Suprapubic skin (tissue), 4 donors: ENCODE results near the gene FOXO3. TPM values are rescaled to one million over a fixed set of nuclear protein-coding genes. Genes with fewer than 3 reads are reported as not detected.

Source experiments
- DNase-seq, 2 donors: peaks; one replicate each; pipeline ENCODE4 v3.0.0-alpha.2; 2019; ENCODE audit warnings: low spot score in 2 of 2
- H3K27ac ChIP-seq: fragments of 200-600 bp; sonication (generic); one replicate; pipeline ENCODE4 v1.5.1; 2019
- H3K27me3 ChIP-seq: fragments of 200-600 bp; sonication (generic); one replicate; pipeline ENCODE4 v1.5.1; 2019
- H3K36me3 ChIP-seq: fragments of 200-600 bp; sonication (generic); one replicate; pipeline ENCODE4 v1.5.1; 2019
- H3K4me1 ChIP-seq: fragments of 200-600 bp; sonication (generic); one replicate; pipeline ENCODE4 v1.5.1; 2019
- H3K4me3 ChIP-seq: fragments of 200-600 bp; sonication (generic); one replicate; pipeline ENCODE4 v1.5.1; 2019; ENCODE audit warnings: mild to moderate bottlenecking
- H3K9me3 ChIP-seq: fragments of 200-600 bp; sonication (generic); one replicate; pipeline ENCODE4 v1.5.1; 2019
- EP300 ChIP-seq: sonication (generic); formaldehyde crosslinking; IDR thresholded peaks from one replicate; pipeline ENCODE4 v1.6.1; 2017; ENCODE audit warnings: antibody characterized with exemption
- POLR2A ChIP-seq, 2 donors: fragments of 450-650 bp; IDR thresholded peaks; one replicate each; pipeline ENCODE4 v1.6.1; 2017; ENCODE audit warnings: antibody characterized with exemption in 2 of 2, mild to moderate bottlenecking in 2 of 2, moderate library complexity in 2 of 2
- POLR2AphosphoS5 ChIP-seq, 3 donors: sonication (generic); formaldehyde crosslinking; IDR thresholded peaks; one replicate each; pipeline ENCODE4 v1.6.1; 2017; ENCODE audit warnings: antibody characterized with exemption in 3 of 3
- WGBS: methylation state at CpG from one replicate; pipeline ENCODE4 v1.1.5; 2018; 5-methylcytosine and 5-hydroxymethylcytosine counted together
- total RNA-seq, 4 donors: library from RNA; depleted of rRNA; stranded (reverse); fragments of >200 nt; gene quantifications; one replicate each; pipeline ENCODE4 v1.1.0, GENCODE V29; 2016
- TF ChIP-seq, protein P1 (sequence below), 2 donors: fragments of 200-600 bp in 1 of 2; fragments of 450-650 bp in 1 of 2; sonication (generic) in 1 of 2; IDR thresholded peaks; one replicate each; pipeline ENCODE4 v1.5.1; 2016 to 2019; ENCODE audit warnings: antibody characterized with exemption in 2 of 2, mild to moderate bottlenecking in 1 of 2, moderate library complexity in 1 of 2

The FOXO3 gene
- total RNA-seq, 4 donors from 2014 or later: 103 to 141 (median 121) TPM

GRCh38 chr6:108686896-108687295 is 126.2 kb downstream of the FOXO3 start:
- Histone ChIP-seq H3K36me3 (peaks cover 12% of the 10 kb centered on the region), H3K4me1 (peaks cover 34% of the 10 kb centered on the region), H3K4me3 (no peak overlapping the region), H3K9me3 (no peaks in the 10 kb centered on the region), H3K27me3 (no peaks in the 10 kb centered on the region), H3K27ac (no peak overlapping the region)
- 95% methylated on average over 6 of the region's 6 CpGs for WGBS
- TF ChIP-seq EP300 (no peak), POLR2AphosphoS5 (IDR thresholded peaks at IDR 0.05) (no peak), POLR2A (IDR thresholded peaks at IDR 0.05) (no peak)
- TF ChIP-seq, protein P1, sequence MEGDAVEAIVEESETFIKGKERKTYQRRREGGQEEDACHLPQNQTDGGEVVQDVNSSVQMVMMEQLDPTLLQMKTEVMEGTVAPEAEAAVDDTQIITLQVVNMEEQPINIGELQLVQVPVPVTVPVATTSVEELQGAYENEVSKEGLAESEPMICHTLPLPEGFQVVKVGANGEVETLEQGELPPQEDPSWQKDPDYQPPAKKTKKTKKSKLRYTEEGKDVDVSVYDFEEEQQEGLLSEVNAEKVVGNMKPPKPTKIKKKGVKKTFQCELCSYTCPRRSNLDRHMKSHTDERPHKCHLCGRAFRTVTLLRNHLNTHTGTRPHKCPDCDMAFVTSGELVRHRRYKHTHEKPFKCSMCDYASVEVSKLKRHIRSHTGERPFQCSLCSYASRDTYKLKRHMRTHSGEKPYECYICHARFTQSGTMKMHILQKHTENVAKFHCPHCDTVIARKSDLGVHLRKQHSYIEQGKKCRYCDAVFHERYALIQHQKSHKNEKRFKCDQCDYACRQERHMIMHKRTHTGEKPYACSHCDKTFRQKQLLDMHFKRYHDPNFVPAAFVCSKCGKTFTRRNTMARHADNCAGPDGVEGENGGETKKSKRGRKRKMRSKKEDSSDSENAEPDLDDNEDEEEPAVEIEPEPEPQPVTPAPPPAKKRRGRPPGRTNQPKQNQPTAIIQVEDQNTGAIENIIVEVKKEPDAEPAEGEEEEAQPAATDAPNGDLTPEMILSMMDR (IDR thresholded peaks at IDR 0.05): no peak
- DNase-seq: no peak

GRCh38 chr6:108687921-108688320 is 127.2 kb downstream of the FOXO3 start:
- 91% methylated on average over 1 of the region's 1 CpG for WGBS
- H3K4me1 ChIP-seq: peaks cover 34% of the 10 kb centered on the region
- TF ChIP-seq, protein P1 (IDR thresholded peaks at IDR 0.05): no peak
- no peak for TF ChIP-seq POLR2AphosphoS5 (IDR thresholded peaks at IDR 0.05)
- TF ChIP-seq EP300: no peak
- no peak for TF ChIP-seq POLR2A (IDR thresholded peaks at IDR 0.05)

GRCh38 chr6:108689272-108690161 is 128.8 kb downstream of the FOXO3 start:
- Histone ChIP-seq H3K27ac (peak overlapping the region; percentile 82), H3K4me1 (peaks cover 34% of the 10 kb centered on the region), H3K36me3 (peaks cover 12% of the 10 kb centered on the region), H3K4me3 (no peak overlapping the region), H3K27me3 (no peaks in the 10 kb centered on the region), H3K9me3 (no peaks in the 10 kb centered on the region)
- DNase-seq: peak in 1 of 2 donors; percentile 79
- WGBS: 53% methylated on average over 13 of the region's 15 CpGs
- TF ChIP-seq, protein P1 (IDR thresholded peaks at IDR 0.05): no peak
- TF ChIP-seq POLR2A (IDR thresholded peaks at IDR 0.05): no peak
- TF ChIP-seq POLR2AphosphoS5 (IDR thresholded peaks at IDR 0.05): peak in 2 of 3 donors; percentile 17 to 66
- TF ChIP-seq EP300: no peak

More at GRCh38 chr6:108687921-108688320, 127.2 kb downstream of the FOXO3 start:
- H3K27me3 ChIP-seq: no peaks in the 10 kb centered on the region
- no peaks in the 10 kb centered on the region for H3K9me3 ChIP-seq
- no peak overlapping the region for H3K27ac ChIP-seq
- H3K4me3 ChIP-seq: no peak overlapping the region
- no peak for DNase-seq
- peaks cover 12% of the 10 kb centered on the region for H3K36me3 ChIP-seq

DNA sequence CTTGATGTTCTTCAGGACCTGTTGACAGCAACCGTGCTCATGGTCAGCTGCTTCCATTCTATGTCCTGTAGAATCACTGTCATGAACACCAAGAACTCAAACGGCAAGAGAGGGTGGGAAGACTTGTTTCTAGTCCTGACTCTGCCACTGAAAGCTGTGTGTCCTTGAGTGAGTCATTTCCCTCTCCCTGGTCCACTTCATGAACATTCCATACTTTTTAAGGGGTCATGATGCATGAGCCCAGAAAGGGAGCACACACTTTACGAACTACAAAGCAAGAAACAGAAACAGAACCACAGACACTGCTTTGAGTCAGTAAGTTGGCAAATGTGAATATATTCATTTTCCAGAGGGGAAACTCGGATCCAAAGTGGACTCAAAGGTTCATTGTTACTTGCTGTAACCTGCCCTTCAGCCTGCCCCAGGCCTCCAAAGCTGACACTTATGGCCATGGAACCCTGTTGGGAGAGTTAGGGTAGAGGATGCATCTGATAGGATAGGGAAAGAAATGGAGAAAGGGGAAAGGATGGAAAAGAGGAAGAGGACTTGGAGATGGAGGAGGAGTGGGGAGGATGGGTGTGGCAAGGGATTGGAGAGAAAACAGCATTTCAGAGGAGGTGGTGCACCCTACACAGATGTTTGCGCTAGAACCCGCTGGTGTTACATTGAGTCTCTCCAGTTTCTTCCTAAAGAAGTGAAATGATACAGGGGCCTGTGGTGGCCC is 129.8 kb downstream of the FOXO3 start:
- Histone ChIP-seq H3K27ac (peak overlapping the region; percentile 82), H3K27me3 (no peaks in the 10 kb centered on the region), H3K4me1 (peaks cover 27% of the 10 kb centered on the region), H3K4me3 (no peak overlapping the region), H3K36me3 (peaks cover 11% of the 10 kb centered on the region), H3K9me3 (no peaks in the 10 kb centered on the region)
- TF ChIP-seq POLR2AphosphoS5 (IDR thresholded peaks at IDR 0.05) (no peak), EP300 (no peak), POLR2A (IDR thresholded peaks at IDR 0.05) (no peak)
- TF ChIP-seq, protein P1 (IDR thresholded peaks at IDR 0.05): no peak
- 79% methylated on average over 6 of the region's 6 CpGs for WGBS
- no peak for DNase-seq
